ENCODE results near the gene GLP2R.

DNA sequence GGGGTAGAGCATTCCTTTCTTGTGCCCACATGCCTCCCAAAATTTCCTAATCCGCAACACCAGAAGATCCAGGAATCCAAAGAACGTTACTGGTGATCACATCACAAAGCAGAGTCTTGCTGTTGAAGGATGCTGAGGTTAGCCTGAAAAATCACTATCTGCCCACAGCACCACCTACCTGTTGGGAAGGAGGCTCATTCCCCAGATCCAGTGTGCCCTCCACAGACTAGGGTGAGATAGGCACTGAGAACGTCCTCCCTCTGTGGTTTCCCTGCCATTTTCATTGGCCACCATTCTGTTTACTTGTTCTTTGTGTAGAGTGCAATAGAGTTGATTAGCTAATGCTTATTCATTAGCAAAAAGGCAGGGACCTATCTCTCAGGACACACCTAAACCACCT is 49.0 kb downstream of the GLP2R start:
- TF ChIP-seq MAX (IDR thresholded peaks at IDR 0.05; ENCODE audit: low read depth, low read length) (no peak), CTCF (IDR thresholded peaks at IDR 0.05; ENCODE audit: low read depth, low read length) (no peak)

All from NB4 (cell line).